ENCODE data around the gene TSNAXIP1.
"Not testable (repeated sequence)": the region's sequence is repeated elsewhere in the genome, so short reads cannot be mapped to it uniquely, and the experiment has no call there.

Gene TSNAXIP1

GRCh38 chr16:67833415-67834241 is 26.9 kb downstream of the TSNAXIP1 start:
- peak; percentile 89 to 91 for DNase-seq (ENCODE audit: low read depth in 2 of 2)

- no peak for DNase-seq (ENCODE audit: low read depth in 2 of 2)
Observed at GRCh38 chr16:67834242-67834614, 27.5 kb downstream of the TSNAXIP1 start.

- DNase-seq (ENCODE audit: low read depth in 2 of 2) = not testable (repeated sequence)
Observed at GRCh38 chr16:67837190-67837589, 30.5 kb downstream of the TSNAXIP1 start.

- DNase-seq (ENCODE audit: low read depth in 2 of 2) = no peak
Observed at GRCh38 chr16:67837811-67838210, 31.1 kb downstream of the TSNAXIP1 start.

- DNase-seq (ENCODE audit: low read depth in 2 of 2) = no peak
Observed at GRCh38 chr16:67841198-67841815, 34.6 kb downstream of the TSNAXIP1 start.

- DNase-seq (ENCODE audit: low read depth in 2 of 2) = peak; percentile 89 to 90
Observed at GRCh38 chr16:67841816-67842508, 35.3 kb downstream of the TSNAXIP1 start, which contains the start of gene THAP11. Gene THAP11, plus strand, starts transcription at chr16:67842320. Its CDS starts 235 bp downstream, at chr16:67842555.

GRCh38 chr16:67842509-67843342 is 36.0 kb downstream of the TSNAXIP1 start:
- DNase-seq (ENCODE audit: low read depth in 2 of 2) = peak; percentile 51

GRCh38 chr16:67843343-67843765 is 36.7 kb downstream of the TSNAXIP1 start:
- peak in 1 of 2 donors; percentile 27 for DNase-seq (ENCODE audit: low read depth in 2 of 2)

GRCh38 chr16:67844497-67844896 is 37.8 kb downstream of the TSNAXIP1 start:
- no peak for DNase-seq (ENCODE audit: low read depth in 2 of 2)

- no peak for DNase-seq (ENCODE audit: low read depth in 2 of 2)
Observed at GRCh38 chr16:67845291-67846062, 38.8 kb downstream of the TSNAXIP1 start.

GRCh38 chr16:67846063-67846319 is 39.3 kb downstream of the TSNAXIP1 start:
- no peak for DNase-seq (ENCODE audit: low read depth in 2 of 2)

GRCh38 chr16:67846320-67847063 is 39.8 kb downstream of the TSNAXIP1 start, which contains the start of gene NUTF2:
Gene NUTF2, plus strand, starts transcription at chr16:67846933. Its CDS starts 18,198 bp downstream, at chr16:67865131.
- DNase-seq (ENCODE audit: low read depth in 2 of 2) = peak; percentile 93 to 97

GRCh38 chr16:67847064-67847861 is 40.6 kb downstream of the TSNAXIP1 start, which contains the start of gene CENPT:
Gene CENPT, minus strand, starts transcription at chr16:67847693. Its CDS starts 13,834 bp downstream, at chr16:67833859.
- no peak for DNase-seq (ENCODE audit: low read depth in 2 of 2)

- no peak for DNase-seq (ENCODE audit: low read depth in 2 of 2)
Observed at GRCh38 chr16:67848118-67848517, 41.4 kb downstream of the TSNAXIP1 start.

GRCh38 chr16:67853670-67854069 is 47.0 kb downstream of the TSNAXIP1 start:
- no peak for DNase-seq (ENCODE audit: low read depth in 2 of 2)

- DNase-seq (ENCODE audit: low read depth in 2 of 2) = no peak
Observed at GRCh38 chr16:67855789-67856188, 49.1 kb downstream of the TSNAXIP1 start.

GRCh38 chr16:67856927-67857546 is 50.3 kb downstream of the TSNAXIP1 start:
- DNase-seq (ENCODE audit: low read depth in 2 of 2) = no peak

- no peak for DNase-seq (ENCODE audit: low read depth in 2 of 2)
Observed at GRCh38 chr16:67857547-67858233, 51.0 kb downstream of the TSNAXIP1 start.

Data from stimulated activated CD4-positive, alpha-beta T cell treated with anti-CD3 and anti-CD28 coated beads, Interleukin-4, amount 100 ng/mL, for 48 hours (primary cell).